HG02970 (cell line): ENCODE results near the gene CRTC2.
"Not testable (repeated sequence)": the region's sequence is repeated elsewhere in the genome, so short reads cannot be mapped to it uniquely, and the experiment has no call there.

Source experiments
- ATAC-seq: cut with Tn5 transposase; IDR thresholded peaks from one replicate; pipeline ENCODE4 v1.9.1; 2021; ENCODE audit warnings: mild to moderate bottlenecking, moderate library complexity, moderate number of reproducible peaks; ENCODE audit not compliant: unreplicated experiment, low FRiP score

CRTC2 gene, protein sequence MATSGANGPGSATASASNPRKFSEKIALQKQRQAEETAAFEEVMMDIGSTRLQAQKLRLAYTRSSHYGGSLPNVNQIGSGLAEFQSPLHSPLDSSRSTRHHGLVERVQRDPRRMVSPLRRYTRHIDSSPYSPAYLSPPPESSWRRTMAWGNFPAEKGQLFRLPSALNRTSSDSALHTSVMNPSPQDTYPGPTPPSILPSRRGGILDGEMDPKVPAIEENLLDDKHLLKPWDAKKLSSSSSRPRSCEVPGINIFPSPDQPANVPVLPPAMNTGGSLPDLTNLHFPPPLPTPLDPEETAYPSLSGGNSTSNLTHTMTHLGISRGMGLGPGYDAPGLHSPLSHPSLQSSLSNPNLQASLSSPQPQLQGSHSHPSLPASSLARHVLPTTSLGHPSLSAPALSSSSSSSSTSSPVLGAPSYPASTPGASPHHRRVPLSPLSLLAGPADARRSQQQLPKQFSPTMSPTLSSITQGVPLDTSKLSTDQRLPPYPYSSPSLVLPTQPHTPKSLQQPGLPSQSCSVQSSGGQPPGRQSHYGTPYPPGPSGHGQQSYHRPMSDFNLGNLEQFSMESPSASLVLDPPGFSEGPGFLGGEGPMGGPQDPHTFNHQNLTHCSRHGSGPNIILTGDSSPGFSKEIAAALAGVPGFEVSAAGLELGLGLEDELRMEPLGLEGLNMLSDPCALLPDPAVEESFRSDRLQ

DNA sequence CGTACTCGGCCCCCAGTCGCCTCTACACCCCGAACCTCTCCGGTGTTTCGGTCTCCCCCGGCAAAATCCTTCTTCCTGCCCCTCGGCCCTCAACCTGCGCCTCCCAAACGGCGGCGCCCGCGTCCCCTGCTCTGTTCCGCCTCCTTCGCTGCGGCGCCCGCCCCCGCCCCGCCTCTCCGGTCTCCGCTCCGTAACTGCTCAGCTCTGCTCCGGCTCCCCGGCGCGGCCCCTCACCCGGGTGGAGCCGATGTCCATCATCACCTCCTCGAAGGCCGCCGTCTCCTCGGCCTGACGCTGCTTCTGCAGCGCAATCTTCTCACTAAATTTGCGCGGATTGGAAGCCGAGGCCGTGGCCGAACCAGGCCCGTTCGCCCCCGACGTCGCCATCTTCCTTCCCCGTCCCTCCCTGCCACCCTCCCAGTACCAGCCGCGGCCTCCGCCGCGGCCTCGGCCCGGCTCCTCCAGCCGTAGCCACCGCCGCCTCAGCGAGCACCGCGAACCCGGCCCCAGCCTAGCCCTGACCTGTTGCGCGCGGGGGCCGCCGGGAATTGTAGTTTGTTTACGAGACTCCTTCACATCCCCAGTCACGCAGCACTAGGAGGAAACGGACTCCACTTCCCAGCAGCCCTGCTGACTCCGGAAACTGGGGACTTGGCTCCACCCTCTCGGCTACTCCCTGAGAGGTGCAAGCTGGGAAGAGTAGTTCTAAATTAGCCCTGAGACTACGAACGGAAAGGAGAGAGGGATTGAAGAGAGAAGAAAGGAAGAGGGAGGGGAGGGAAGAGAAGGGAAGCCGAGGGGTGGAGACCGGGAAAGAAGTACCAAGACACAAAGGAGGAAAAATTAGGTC, at the start of gene CRTC2:
Gene CRTC2 (minus strand): TSS at position 502 of the 850 bp plus-strand sequence. CDS start 115 bp downstream, at position 387.
- peak; percentile 76 for ATAC-seq

DNA sequence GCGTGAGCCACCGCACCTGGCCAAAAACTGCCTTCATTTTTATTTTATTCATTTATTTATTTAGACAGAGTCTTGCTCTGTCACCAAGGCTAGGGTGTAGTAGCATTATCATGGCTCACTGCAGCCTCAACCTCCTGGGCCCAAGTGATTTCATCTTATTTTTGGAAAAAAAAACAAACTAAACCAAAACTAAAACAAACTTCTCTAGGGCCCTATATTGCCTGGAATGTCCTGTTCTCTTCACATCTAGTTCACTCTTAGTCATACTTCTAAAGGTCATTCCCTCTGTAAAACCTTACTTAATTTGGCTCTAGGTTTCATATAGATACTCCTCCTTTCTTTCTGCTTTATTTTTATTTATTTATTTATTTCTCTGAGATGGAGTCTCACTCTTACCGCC, 47.7 kb upstream of the CRTC2 start:
- no peak for ATAC-seq

DNA sequence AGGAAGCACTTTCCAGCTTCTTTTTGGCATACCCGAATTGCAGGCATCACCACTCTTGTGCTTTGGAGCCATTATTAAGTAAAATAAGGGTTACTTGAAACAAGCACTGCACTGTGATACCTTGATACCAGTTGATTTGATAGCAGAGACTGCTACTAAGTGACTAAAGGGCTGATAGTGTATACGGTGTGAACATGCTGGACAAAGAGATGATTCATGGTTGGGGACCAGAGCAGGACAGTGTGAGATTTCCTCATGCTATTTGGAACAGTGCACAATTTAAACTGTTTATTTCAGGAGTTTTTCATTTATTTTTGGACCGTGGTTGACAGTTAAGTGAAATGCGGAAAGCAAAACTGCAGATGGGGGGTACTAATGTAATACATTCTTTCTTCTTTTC, 42.0 kb upstream of the CRTC2 start:
- ATAC-seq: no peak

DNA sequence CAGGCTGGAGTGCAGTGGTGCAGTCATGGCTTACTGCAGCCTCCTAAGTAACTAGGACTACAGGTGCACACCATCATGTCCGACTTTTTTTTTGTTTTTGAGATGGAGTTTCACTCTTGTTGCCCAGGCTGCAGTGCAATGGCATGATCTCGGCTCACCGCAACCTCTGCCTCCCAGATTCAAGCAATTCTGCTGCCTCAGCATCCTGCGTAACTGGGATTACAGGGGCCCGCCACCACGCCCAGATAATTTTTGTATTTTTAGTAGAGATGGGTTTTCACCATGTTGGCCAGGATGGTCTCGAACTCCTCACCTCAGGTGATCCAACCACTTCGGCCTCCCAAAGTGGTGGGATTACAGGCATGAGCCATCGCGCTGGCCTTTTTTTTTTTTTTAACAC, 38.5 kb upstream of the CRTC2 start:
- not testable (repeated sequence) for ATAC-seq

DNA sequence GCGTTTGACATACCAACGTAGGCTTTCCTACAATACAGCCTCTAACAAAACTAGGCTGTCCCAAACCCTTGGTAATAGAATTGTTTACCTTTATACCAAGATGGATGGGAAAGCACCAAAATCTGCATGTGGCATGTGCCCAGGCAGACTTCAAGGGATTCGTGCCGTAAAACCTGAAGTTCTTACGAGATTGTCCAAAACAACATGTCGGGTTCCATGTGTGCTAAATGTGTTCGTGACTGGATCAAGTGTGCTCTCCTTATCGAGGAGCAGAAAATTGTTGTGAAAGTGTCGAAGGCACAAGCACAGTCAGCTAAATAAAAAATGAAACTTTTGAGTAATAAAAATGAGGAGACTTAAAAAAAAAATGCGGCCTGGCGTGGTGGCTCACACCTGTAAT, 37.2 kb upstream of the CRTC2 start:
- ATAC-seq: no peak

DNA sequence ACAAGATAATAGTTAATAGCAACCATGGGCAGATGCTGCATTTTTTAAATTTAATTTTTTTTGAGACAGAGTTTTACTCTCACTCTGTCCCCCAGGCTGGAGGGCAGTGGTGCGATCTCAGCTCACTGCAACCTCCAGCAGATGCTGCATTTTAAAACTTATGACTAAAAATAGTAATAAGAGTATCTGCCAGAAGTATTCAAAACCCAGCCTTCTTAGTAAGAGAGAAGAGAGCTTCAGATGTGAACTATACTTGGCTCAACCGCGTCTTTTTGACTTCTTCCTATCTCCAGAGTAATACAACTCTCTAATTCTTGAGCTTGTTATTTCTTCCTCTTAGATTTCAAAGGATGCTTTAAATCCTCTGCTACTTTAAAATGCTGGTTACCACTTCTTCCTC, 36.8 kb upstream of the CRTC2 start:
- ATAC-seq: no peak

DNA sequence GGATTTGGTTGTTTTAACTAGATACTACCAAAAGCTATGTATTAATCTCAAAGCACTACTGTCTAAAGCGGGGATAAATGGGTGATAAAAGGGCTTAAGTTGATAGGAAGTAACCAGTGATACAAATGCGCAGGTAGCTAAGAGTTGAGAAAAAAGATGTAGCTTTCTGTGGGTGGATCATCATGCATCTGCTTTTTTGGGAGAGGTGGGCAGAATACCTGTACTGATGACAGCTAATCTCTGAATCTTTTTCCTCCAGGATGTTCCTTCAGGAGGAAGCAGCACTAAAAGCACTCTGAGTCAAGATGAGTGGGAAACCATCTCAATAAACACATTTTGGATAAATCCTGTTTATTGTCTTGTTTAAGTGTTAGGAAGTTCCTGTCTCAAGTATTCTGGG, 33.4 kb upstream of the CRTC2 start:
- ATAC-seq: no peak

DNA sequence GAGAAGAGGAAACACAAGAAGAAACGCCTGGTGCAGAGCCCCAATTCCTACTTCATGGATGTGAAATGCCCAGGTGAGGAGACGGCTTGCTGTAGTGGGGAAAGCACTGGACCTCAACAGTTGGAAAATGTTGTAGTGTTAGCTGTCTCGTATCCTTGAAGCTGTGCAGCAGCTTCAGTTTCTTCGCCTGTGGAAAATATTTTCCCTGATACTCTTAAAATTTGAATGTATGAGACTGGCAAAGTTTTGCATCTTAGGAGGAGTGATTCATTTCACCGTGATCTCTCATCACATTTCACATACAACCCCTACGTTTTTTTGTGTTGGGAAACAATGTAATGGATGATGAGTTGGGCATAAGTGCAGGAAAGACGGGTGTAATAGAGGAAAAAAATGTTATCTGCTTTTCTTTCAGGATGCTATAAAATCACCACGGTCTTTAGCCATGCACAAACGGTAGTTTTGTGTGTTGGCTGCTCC, 32.8 kb upstream of the CRTC2 start:
- no peak for ATAC-seq

DNA sequence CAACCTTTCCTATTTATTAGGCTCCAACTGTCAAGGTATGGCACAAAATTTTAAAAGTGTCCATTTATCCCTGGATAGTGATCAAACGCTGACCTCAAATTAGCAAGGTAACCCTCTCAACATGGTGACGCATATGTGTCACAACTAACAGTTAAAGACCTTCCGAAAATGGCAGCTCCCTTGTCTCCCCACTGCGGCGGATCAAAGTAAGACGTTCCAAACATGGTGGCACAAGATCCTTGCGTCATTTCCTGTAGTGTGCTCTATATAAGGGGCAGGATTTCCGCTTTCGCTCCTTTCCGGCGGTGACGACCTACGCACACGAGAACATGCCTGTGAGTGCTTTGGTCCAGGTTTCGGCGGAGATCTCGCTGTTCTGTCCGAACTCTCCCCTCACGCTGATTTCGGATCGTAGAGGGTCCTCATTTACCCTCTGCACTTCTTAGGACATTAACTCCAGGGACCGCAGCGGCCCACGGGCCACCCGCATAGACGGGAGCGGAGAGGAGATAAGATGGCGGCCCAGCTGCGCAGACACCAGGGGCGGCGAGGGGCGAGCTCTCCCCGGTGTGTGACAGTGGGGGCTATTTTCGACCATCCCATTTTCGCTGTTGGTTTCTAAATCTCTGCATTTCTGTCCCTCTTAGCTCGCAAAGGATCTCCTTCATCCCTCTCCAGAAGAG, 32.2 kb upstream of the CRTC2 start, which contains the start of gene RPS27:
Gene RPS27 (plus strand): TSS at position 295 of the 683 bp plus-strand sequence. CDS start 35 bp downstream, at position 330.
- peak; percentile 66 for ATAC-seq

DNA sequence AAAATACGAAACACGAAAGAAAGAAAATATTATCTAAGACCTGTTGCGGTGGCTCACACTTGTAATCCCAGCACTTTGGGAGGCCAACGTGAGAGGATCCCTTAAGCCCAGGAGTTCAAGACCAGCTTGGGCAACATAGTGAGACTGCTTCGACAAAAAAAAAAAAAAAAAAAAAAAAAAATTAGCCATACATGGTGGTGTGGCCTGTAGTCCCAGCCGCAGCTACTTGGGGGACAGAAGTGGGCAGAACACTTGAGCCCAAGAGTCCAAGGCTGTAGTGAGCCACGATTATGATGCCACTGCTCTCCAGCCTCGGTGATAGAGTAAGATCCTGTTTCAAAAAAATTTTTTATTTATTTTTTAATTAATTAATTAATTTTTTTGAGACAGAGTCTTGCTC, 29.2 kb upstream of the CRTC2 start:
- no peak for ATAC-seq

DNA sequence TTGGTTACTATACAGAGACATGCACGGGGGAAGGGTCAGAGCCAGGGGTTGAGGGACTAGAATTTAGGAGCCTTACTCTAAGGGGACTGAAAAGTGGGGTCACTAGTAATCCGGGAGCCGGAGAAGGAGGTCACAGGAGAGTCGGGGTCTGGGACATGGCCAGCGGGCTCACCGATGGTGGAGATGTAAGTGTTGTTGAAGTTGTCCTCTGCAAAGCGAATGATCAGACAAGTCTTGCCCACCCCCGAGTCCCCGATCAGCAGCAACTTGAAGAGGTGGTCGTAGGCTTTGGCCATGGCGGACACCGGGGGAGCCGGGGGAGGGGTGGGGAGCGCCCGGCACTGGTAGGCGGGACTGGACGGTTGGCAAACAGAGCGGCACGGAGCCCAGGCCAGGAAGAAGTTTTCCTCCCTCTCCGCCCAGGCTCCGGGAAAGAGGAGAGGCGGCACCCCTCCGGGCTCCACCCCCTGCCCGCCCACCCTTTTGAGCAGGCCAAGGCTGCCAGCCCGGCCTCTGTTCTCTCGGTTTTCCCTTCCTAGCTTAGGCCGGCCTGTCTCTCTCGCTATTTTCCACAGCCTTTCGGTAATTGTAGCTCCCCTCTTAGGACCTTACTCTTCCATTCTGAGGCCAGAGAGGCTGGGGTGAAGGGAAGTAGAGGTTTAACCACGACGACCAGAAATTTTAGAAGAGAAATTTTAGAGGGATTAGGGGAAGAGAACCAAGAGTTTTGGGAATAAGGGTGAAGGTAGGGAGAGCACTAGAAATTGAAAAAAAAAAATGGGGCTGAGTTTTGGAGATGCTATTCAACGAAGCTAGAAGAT, 27.7 kb upstream of the CRTC2 start, which contains the start of gene RAB13:
Gene RAB13 (minus strand): TSS at position 399 of the 821 bp plus-strand sequence. CDS start 103 bp downstream, at position 296.
- no peak for ATAC-seq

DNA sequence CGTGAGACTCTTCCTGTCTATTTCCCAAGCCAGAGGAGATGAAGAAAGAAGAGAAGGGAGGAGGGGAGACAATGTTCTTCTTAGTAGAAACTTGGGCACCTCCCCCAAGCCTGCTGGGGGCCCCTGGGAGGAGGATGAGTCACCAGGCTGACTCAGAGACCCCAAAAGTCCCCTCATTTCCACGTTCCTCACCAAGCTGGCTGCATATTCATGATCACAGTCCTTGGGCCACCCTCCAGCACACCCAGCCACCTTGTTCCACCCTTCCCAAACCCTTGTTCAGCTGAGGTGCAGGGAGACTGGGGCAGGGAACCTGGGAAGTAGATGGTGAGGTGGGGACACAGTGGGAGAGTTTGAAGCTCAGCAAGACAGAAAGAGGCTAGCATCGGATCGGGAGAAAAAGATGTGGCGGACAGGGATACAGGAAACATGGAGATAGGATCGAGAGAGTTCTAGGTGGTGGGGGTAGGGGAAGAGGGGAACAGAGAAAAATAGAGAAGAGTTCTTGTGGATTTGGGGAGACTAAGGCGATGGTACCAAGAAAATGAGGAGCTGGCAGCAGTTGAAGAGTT, 27.0 kb upstream of the CRTC2 start:
- no peak for ATAC-seq

DNA sequence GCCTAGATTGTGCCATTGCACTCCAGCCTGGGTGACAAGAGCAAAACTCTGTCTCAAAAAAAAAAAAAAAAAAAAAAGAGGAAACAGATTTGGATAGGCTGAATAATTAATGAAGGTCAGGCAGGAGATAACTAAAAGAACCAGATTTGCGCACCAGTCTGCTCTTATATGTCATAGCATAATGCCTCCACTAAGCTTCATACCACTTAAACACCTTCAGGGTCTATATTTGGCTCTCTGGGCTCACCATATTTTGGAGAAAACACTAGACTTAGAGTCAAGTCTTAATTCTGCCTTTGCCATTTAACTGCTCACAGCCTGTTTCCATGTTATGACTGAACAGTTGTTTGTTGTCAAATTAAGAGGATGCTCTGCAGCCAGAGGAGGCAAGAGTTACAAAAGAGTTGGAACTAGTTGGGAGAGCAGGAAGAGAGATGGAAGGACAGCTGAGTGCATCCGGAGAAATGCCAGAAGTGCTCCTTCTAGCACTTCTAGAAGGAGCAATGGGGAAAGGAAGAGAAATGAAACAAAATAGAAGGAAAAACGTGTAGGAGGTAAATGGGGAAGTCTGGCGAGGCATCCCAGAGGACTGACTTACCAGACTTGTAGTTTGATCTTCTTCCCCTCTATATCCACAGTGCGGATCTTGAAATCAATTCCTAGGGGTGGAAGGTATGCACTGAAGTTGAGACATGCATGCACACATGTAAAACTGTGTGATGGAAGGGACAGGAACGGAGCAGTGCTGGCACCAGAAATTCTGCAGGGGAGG, 25.9 kb upstream of the CRTC2 start:
- ATAC-seq: no peak

DNA sequence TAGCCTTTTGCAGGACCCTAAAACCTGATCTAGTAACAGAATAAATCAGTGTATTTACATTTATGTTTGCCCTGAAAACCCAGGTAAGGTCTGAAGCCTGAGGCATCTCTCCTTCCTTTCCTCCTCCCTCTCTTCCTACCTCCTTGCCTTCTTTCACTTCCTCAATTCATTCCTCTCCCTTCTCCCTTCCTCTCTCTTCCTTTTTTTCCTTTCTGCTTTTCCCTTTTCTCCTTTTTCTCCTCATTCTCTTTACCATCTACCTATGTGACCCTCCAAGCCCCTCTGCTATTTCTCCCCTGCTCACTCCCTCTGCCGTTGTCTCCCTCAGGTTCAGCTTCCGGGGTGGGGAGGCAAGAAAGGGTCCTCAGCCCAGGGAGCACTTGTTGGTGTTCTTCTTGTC, 23.3 kb upstream of the CRTC2 start:
- not testable (repeated sequence) for ATAC-seq

DNA sequence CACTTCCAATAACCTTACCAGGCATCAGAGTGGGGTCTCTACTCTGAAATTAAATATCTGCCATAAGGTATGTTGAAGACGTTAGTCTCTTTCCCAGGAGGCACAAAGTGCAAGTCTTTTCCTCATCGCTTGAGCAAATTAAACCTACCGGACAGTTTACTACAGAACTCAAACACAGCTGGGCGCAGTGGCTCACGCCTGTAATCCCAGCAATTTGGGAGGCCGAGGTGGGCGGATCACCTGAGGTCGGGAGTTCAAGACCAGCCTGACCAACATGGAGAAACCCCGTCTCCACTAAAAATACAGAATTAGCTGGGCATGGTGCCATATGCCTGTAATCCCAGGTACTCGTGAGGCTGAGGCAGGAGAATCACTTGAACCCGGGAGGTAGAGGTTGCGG, 20.7 kb upstream of the CRTC2 start:
- not testable (repeated sequence) for ATAC-seq

DNA sequence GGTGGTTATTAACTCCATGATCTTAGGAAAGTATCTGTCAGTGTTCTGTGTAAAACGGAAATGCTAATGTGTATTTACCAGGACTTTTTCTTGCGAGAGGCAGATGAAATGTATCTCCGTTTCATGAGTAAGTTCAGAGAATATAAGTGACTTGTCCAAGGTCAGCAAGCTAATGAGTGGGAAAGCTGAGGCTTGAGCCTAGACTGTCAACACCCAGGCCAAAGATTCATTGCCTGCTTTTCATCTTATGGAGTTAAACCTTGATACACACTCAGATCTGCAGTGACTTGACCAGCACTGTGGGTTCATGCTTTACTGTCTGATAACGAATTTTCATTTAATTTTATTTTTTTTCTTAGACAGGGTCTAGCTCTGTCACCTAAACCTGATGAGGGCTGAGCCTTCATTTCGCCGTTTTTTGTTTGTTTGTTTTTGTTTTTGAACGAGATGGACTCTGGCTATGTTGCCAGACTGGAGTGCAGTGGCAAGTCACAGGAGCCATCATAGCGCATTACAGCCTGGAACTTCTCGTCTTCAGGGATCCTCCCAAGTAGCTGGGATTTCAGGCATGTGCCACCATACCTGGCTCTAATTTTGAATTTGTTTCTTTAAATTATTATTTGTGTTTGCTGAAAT, 20.0 kb upstream of the CRTC2 start:
- no peak for ATAC-seq
